Natural killer cell (primary cell): Measurements from ENCODE around the gene FBLIM1. TPM values are rescaled to one million over a fixed set of nuclear protein-coding genes. Genes with fewer than 3 reads are reported as not detected.
A peak's percentile ranks its signal among the peaks of the same experiment; 100 is the strongest.

ENCODE experiments used
- ATAC-seq, 3 donors: fragments of 150-1000 bp in 2 of 3; fragments of 200-7000 bp in 1 of 3; cut with Tn5 transposase; 1 replicate in 1 of 3; 2 replicates in 2 of 3; pipeline ENCODE4 v1.10.0; 2021; ENCODE audit warnings: mild to moderate bottlenecking in 2 of 3, moderate library complexity in 2 of 3
- DNase-seq, 2 donors: peaks; one replicate each; pipeline versions ENCODE4 v3.0.0 to v3.0.0-alpha.2; 2013 to 2021; ENCODE audit warnings: mixed read lengths in 1 of 2
- H3K27ac ChIP-seq: one replicate; pipeline ENCODE4 v1.5.1; 2013; ENCODE audit warnings: mild to moderate bottlenecking, low read length
- H3K27me3 ChIP-seq: one replicate; pipeline ENCODE4 v1.6.1; 2013; ENCODE audit warnings: low read length; ENCODE audit not compliant: control insufficient read depth, insufficient read depth
- H3K36me3 ChIP-seq: one replicate; pipeline ENCODE4 v1.6.1; 2013; ENCODE audit warnings: low read length; ENCODE audit not compliant: control insufficient read depth, insufficient read depth
- H3K4me1 ChIP-seq: one replicate; pipeline ENCODE4 v1.6.1; 2013; ENCODE audit warnings: low read length; ENCODE audit not compliant: control insufficient read depth, insufficient read depth
- H3K4me3 ChIP-seq: one replicate; pipeline ENCODE4 v1.5.1; 2013; ENCODE audit warnings: low read length
- H3K9me3 ChIP-seq: one replicate; pipeline ENCODE4 v1.6.1; 2013; ENCODE audit warnings: low read length; ENCODE audit not compliant: control insufficient read depth, insufficient read depth
- H3K27ac Mint-ChIP-seq, 2 donors: one replicate each; pipeline ENCODE4 v1.8.0; 2022; ENCODE audit warnings: mild to moderate bottlenecking in 2 of 2, mixed read lengths in 2 of 2, moderate library complexity in 1 of 2
- H3K27me3 Mint-ChIP-seq, 2 donors: one replicate each; pipeline ENCODE4 v1.8.0; 2022; ENCODE audit warnings: low read depth in 2 of 2, mixed read lengths in 2 of 2
- H3K36me3 Mint-ChIP-seq: one replicate; pipeline ENCODE4 v1.8.0; 2022; ENCODE audit warnings: mixed read lengths
- H3K4me1 Mint-ChIP-seq, 2 donors: one replicate each; pipeline ENCODE4 v1.8.0; 2022; ENCODE audit warnings: mixed read lengths in 2 of 2
- H3K4me3 Mint-ChIP-seq: one replicate; pipeline ENCODE4 v1.8.0; 2022; ENCODE audit warnings: mild to moderate bottlenecking, moderate library complexity, mixed read lengths
- H3K9me3 Mint-ChIP-seq, 2 donors: one replicate each; pipeline ENCODE4 v1.8.0; 2022; ENCODE audit warnings: mixed read lengths in 2 of 2
- WGBS: methylation state at CpG from one replicate; pipeline ENCODE4 v1.1.7; 2013; ENCODE audit warnings: missing lambda C conversion rate; ENCODE audit not compliant: insufficient coverage; 5-methylcytosine and 5-hydroxymethylcytosine counted together
- intact Hi-C: fragments of 100-400 bp; cut with micrococcal nuclease; formaldehyde crosslinking; loops from one replicate; pipeline ENCODE4 v1.14.2; 2022
- total RNA-seq, 4 donors: library from RNA; stranded (reverse); fragments of 120-200 nt in 1 of 4; gene quantifications; one replicate each; pipeline versions ENCODE4 v1.2.3 to v1.2.4, GENCODE V29; 2013 to 2022
- TF ChIP-seq, protein P1 (sequence below): fragments of 200-600 bp; IDR thresholded peaks from one replicate; pipeline ENCODE4 v1.8.0; 2022; ENCODE audit warnings: antibody characterized with exemption

FBLIM1 gene
- total RNA-seq, 3 donors from 2014 or later (not counting 1 experiment from before 2014, with no cell fraction given), result 0.39 TPM; not detected in 2

DNA sequence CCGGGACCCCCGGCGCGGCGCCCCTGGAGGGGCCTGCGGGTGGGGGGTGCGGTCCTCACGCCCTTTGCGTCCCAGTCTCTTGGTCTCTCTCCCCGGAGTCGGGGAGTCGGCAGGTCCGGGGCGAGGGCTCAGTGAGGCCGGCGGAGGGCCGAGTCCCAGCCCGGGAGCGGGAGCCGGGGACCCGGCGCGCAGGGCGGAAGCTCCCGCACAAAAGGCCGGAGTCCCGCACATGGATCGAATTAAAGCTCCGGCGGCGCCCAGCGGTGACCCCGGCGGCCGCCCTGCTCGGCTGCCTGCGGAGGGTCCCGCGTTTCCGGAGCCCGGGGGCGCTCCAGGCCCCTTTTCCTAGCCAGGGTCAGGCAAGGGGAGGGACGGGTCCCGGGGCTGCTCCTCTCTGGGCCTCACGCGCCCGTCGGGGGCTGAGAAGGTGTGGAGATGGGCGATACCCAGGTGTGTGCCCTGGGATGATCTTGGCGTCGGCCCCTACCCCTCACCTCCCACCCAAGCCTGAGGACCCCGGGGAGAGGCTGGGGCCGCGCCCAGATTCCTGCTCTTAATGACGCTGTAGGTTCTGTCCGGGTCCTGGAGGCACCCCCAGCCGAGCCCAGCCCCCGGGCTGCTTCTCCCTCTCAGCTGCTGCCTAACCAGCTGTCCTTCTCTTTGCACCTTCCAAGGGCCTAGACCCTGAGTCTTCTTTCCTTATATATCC is 512 bp downstream of the FBLIM1 start:
- no peak overlapping the region for H3K4me3 ChIP-seq
- TF ChIP-seq, protein P1, sequence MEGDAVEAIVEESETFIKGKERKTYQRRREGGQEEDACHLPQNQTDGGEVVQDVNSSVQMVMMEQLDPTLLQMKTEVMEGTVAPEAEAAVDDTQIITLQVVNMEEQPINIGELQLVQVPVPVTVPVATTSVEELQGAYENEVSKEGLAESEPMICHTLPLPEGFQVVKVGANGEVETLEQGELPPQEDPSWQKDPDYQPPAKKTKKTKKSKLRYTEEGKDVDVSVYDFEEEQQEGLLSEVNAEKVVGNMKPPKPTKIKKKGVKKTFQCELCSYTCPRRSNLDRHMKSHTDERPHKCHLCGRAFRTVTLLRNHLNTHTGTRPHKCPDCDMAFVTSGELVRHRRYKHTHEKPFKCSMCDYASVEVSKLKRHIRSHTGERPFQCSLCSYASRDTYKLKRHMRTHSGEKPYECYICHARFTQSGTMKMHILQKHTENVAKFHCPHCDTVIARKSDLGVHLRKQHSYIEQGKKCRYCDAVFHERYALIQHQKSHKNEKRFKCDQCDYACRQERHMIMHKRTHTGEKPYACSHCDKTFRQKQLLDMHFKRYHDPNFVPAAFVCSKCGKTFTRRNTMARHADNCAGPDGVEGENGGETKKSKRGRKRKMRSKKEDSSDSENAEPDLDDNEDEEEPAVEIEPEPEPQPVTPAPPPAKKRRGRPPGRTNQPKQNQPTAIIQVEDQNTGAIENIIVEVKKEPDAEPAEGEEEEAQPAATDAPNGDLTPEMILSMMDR, result no peak
- no peaks in the 10 kb centered on the region for H3K36me3 ChIP-seq
- peaks cover 28% of the 10 kb centered on the region for H3K27me3 ChIP-seq
- Mint-ChIP-seq H3K27me3 (peaks cover 32 to 44% of the 10 kb centered on the region in 2 donors), H3K9me3 (no peaks in the 10 kb centered on the region), H3K4me3 (no peak overlapping the region), H3K36me3 (no peaks in the 10 kb centered on the region), H3K4me1 (peaks cover 0 to 5% of the 10 kb centered on the region in 2 donors), H3K27ac (no peak overlapping the region)
- ATAC-seq (peak in 1 of 3 donors; percentile 43), DNase-seq (peak in 1 of 2 donors; percentile 16)
- intact Hi-C loops, result no loop called here
- H3K4me1 ChIP-seq, result peaks cover 10% of the 10 kb centered on the region
- no peaks in the 10 kb centered on the region for H3K9me3 ChIP-seq
- WGBS, result 3% methylated on average over 55 of the region's 58 CpGs
- H3K27ac ChIP-seq, result no peak overlapping the region

DNA sequence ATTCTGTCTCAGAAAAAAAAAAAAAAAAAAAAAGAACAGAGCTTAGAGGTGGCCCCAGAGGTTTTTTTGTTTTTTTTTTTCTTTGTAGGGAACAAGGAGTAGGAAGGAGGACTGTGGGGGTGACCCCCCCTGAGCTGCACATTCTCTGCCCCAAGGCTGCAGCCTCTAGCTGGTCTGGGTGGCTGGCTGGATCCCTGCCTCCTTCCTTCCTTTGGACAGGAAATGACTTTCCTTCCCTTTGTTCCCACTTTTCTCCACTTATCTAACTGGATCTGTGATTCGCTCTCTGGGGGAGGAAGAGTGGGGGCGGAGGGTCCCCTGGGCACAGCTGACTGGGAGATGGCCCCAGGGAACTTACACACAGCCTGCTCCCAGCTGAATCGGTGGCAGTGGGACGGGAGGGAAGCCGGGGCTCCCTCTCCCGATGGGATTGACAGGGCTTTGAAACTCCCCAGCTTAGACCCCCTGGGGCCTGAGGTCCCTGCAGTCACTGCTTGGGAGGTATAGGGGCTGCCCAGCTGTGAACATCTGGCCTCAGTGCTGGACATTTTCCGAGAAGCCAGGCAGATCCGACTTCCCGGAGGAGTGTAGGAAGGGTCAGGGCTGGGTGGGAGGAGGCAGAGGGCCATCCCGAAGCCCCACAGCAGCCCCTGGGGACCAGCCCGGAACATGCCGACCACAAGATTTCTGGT is 2.1 kb downstream of the FBLIM1 start:
- Mint-ChIP-seq H3K27me3 (peaks cover 36 to 43% of the 10 kb centered on the region in 2 donors), H3K4me3 (no peak overlapping the region), H3K27ac (no peak overlapping the region), H3K36me3 (no peaks in the 10 kb centered on the region), H3K9me3 (no peaks in the 10 kb centered on the region), H3K4me1 (peaks cover 0 to 5% of the 10 kb centered on the region in 2 donors)
- DNase-seq, result no peak
- Histone ChIP-seq H3K4me1 (peaks cover 10% of the 10 kb centered on the region), H3K9me3 (no peaks in the 10 kb centered on the region), H3K27me3 (peaks cover 26% of the 10 kb centered on the region), H3K27ac (no peak overlapping the region), H3K36me3 (no peaks in the 10 kb centered on the region), H3K4me3 (no peak overlapping the region)
- TF ChIP-seq, protein P1, result no peak
- no peak for ATAC-seq
- 65% methylated on average over 12 of the region's 12 CpGs for WGBS
- intact Hi-C loops, result no loop called here

DNA sequence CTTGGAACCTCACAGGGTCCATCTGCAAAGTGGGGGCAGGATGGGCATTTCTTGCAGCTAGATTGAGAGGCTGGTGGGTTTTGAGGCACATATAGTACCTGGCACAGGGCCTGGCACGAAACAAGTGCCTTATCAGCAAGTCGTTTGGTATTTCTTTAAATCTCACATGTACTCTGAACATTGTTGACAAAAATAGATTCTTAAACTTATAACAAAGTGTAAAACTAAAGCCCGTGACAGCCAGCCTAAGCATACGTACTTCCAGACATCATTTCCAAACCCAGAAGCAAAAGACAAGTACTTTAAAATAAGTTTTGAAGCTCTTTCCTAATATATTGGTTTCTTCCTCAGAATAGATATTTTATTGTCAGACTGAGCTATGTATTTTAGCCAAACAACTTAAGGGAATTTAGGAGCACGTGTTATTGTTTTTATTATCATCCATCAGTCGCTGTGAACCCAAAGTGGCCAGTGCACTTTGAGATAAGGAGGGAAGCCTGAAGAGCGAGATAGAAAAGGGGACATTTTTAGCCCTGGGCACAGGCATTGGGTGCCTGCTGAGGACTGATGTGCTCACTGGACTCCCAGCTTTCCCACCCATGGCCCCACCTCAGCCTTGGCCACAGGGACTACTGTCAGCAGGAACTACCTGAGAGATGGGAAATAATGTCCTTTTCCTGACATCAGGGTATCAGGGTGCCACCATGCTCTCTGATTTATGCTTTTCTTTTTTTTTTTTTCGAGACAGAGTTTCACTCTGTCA is 3.0 kb downstream of the FBLIM1 start:
- H3K4me1 ChIP-seq, result peaks cover 6% of the 10 kb centered on the region
- no peaks in the 10 kb centered on the region for H3K36me3 Mint-ChIP-seq
- no peaks in the 10 kb centered on the region for H3K4me1 Mint-ChIP-seq
- H3K9me3 Mint-ChIP-seq, result no peaks in the 10 kb centered on the region
- 53% methylated on average over 7 of the region's 8 CpGs for WGBS
- H3K36me3 ChIP-seq, result no peaks in the 10 kb centered on the region
- DNase-seq (no peak), ATAC-seq (no peak)
- peaks cover 36 to 39% of the 10 kb centered on the region in 2 donors for H3K27me3 Mint-ChIP-seq
- H3K4me3 ChIP-seq, result no peak overlapping the region
- intact Hi-C loops, result no loop called here
- no peak overlapping the region for H3K4me3 Mint-ChIP-seq
- no peaks in the 10 kb centered on the region for H3K9me3 ChIP-seq
- H3K27ac ChIP-seq, result no peak overlapping the region
- TF ChIP-seq, protein P1, result no peak
- H3K27ac Mint-ChIP-seq, result no peak overlapping the region
- peaks cover 22% of the 10 kb centered on the region for H3K27me3 ChIP-seq
